ENCODE results near the gene CMC2.

Gene CMC2

DNA sequence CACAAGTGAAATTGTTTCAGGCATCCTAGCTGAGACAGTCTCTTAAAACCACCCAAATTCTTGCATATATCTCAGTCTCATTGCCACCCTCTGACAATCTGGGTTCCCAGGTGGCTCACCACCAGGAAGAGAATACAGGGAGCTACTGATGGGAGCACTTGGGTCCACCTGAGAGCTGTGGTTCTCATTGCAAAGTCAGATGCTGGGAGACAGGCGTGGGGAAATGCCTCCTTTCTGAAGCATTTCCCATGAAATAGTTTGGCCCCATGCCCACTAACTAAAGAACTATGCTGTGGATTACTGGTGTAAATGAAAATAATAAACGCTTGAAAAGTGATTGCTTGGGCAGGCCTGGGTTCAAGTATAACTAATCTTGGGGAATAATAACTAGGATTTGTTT lies 70.3 kb downstream of the CMC2 start:
- Histone ChIP-seq H3K4me1 (peaks cover 4% of the 10 kb centered on the region), H2AFZ (no peak overlapping the region), H3K36me3 (ENCODE audit: control insufficient read depth, insufficient read depth, low read length) (no peaks in the 10 kb centered on the region), H3K9ac (no peak overlapping the region), H3K4me2 (ENCODE audit: low read length) (no peak overlapping the region), H3K27me3 (ENCODE audit: control insufficient read depth, insufficient read depth, low read length) (no peaks in the 10 kb centered on the region), H3K79me2 (no peaks in the 10 kb centered on the region), H3K9me3 (ENCODE audit: control insufficient read depth, low read length) (no peaks in the 10 kb centered on the region), H3K4me3 (ENCODE audit: low read depth, low read length) (no peak overlapping the region), H3K27ac (no peak overlapping the region)
- TF ChIP-seq, protein P1, sequence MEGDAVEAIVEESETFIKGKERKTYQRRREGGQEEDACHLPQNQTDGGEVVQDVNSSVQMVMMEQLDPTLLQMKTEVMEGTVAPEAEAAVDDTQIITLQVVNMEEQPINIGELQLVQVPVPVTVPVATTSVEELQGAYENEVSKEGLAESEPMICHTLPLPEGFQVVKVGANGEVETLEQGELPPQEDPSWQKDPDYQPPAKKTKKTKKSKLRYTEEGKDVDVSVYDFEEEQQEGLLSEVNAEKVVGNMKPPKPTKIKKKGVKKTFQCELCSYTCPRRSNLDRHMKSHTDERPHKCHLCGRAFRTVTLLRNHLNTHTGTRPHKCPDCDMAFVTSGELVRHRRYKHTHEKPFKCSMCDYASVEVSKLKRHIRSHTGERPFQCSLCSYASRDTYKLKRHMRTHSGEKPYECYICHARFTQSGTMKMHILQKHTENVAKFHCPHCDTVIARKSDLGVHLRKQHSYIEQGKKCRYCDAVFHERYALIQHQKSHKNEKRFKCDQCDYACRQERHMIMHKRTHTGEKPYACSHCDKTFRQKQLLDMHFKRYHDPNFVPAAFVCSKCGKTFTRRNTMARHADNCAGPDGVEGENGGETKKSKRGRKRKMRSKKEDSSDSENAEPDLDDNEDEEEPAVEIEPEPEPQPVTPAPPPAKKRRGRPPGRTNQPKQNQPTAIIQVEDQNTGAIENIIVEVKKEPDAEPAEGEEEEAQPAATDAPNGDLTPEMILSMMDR (IDR thresholded peaks at IDR 0.05) = no peak

DNA sequence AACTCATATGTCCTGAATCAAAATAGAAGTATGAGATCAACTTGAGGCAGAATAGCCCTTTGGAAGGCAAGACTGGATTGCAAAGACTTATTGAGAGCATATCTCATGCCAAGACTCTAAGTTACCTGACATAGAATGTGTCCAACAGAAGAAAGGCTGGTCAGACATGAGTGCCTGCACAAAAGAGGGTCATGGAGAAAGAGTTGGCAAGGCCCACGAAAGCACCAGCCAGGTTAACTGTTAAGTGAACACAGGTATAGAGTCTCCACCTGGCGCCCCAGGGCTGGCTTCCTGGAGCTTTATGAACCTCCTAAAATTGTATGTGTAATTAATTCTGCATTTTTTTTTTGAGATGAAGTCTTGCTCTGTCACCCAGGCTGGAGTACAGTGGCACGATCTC lies 71.0 kb downstream of the CMC2 start:
- H3K36me3 ChIP-seq (ENCODE audit: control insufficient read depth, insufficient read depth, low read length) = no peaks in the 10 kb centered on the region
- H3K27ac ChIP-seq = no peak overlapping the region
- H3K27me3 ChIP-seq (ENCODE audit: control insufficient read depth, insufficient read depth, low read length) = no peaks in the 10 kb centered on the region
- no peak overlapping the region for H2AFZ ChIP-seq
- TF ChIP-seq, protein P1 (IDR thresholded peaks at IDR 0.05) = no peak
- no peak overlapping the region for H3K9ac ChIP-seq
- H3K79me2 ChIP-seq = no peaks in the 10 kb centered on the region
- no peak overlapping the region for H3K4me3 ChIP-seq (ENCODE audit: low read depth, low read length)
- no peaks in the 10 kb centered on the region for H3K9me3 ChIP-seq (ENCODE audit: control insufficient read depth, low read length)
- H3K4me1 ChIP-seq = peaks cover 4% of the 10 kb centered on the region
- H3K4me2 ChIP-seq (ENCODE audit: low read length) = no peak overlapping the region

DNA sequence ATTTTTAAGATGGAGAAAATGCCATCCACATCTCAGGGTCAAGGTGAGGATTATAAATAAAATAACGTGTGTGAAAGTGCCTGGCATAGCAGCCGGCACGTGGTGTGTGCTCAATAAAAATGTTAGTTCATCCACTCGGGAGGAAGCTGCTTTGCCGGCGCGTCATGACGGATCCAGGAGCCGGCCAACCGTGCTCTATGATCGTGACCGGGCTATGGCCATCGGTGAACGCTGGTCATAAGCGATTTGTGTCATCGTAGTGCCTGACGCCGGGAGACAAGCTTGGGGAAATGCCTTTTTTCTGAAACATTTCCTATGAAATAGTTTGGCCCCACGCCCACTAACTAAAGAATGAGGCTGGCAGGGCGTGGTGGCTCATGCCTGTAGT lies 74.0 kb downstream of the CMC2 start:
- H3K9ac ChIP-seq = peak overlapping the region; percentile 56
- no peaks in the 10 kb centered on the region for H3K36me3 ChIP-seq (ENCODE audit: control insufficient read depth, insufficient read depth, low read length)
- H3K9me3 ChIP-seq (ENCODE audit: control insufficient read depth, low read length) = no peaks in the 10 kb centered on the region
- H2AFZ ChIP-seq = peak overlapping the region; percentile 98
- peak overlapping the region; percentile 46 for H3K4me3 ChIP-seq (ENCODE audit: low read depth, low read length)
- peaks cover 4% of the 10 kb centered on the region for H3K4me1 ChIP-seq
- no peaks in the 10 kb centered on the region for H3K79me2 ChIP-seq
- peak overlapping the region; percentile 87 for H3K4me2 ChIP-seq (ENCODE audit: low read length)
- H3K27ac ChIP-seq = peak overlapping the region; percentile 63
- no peaks in the 10 kb centered on the region for H3K27me3 ChIP-seq (ENCODE audit: control insufficient read depth, insufficient read depth, low read length)
- TF ChIP-seq, protein P1 (IDR thresholded peaks at IDR 0.05) = no peak

DNA sequence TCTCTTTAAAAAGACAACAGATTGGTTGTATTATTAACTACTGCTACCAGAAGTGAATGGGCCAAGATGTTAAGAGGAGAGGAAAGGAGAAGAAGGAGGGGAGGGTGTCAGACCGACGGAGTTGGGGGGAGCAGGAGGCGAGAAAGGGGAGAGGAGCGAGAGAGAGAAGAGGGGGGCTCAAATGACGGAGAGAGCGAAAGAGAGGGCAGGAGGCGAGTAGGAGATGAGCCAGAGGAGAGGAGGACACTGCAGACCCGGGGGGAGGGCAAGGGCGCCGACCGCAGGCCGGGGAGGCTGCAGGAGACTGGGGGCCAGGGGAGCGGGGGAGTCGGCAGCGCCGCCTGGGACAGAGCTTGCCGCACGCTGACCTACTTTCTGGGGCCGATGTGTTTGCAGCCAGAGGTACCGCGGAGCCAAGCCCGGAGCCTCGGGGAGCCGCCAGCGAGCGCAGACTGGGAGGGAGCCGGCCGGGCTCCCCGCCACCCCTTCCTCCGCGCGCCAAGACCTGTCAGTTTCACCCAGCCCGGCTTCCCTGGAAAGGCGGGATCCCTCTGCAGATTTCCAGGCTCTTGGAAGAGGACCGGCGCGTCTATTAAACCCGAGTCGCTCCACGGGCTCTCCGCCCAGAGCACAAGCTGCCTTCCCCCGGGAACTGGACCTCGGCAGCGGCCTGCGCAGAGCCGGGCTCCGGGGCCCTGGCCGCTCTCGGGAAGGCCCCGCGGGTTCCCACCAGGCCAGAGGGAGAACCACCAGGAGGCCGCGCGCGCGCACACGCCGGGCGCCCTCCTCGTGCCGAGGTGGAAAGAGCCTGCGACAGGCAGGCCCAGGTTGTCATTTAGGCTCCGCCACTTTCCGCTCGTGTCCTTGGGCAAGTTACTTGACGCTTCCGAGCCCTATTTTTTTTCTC lies 74.6 kb downstream of the CMC2 start:
- TF ChIP-seq, protein P1 (IDR thresholded peaks at IDR 0.05) = no peak
- H3K9ac ChIP-seq = peak overlapping the region; percentile 56
- H3K79me2 ChIP-seq = no peaks in the 10 kb centered on the region
- H3K27ac ChIP-seq = peak overlapping the region; percentile 63
- no peaks in the 10 kb centered on the region for H3K9me3 ChIP-seq (ENCODE audit: control insufficient read depth, low read length)
- peak overlapping the region; percentile 46 for H3K4me3 ChIP-seq (ENCODE audit: low read depth, low read length)
- H3K4me2 ChIP-seq (ENCODE audit: low read length) = peak overlapping the region; percentile 87
- no peaks in the 10 kb centered on the region for H3K36me3 ChIP-seq (ENCODE audit: control insufficient read depth, insufficient read depth, low read length)
- peaks cover 4% of the 10 kb centered on the region for H3K4me1 ChIP-seq
- no peaks in the 10 kb centered on the region for H3K27me3 ChIP-seq (ENCODE audit: control insufficient read depth, insufficient read depth, low read length)
- peak overlapping the region; percentile 98 for H2AFZ ChIP-seq

All from parathyroid adenoma (tissue), 2 donors.